Breast epithelium (tissue), 3 donors: ENCODE results near the gene NEUROD2.

Source experiments
- POLR2A ChIP-seq: fragments of 450-650 bp; IDR thresholded peaks from one replicate; pipeline ENCODE4 v1.6.1; 2016; ENCODE audit warnings: antibody characterized with exemption, mild to moderate bottlenecking, moderate library complexity
- TF ChIP-seq, protein P1 (sequence below), 3 donors: fragments of 450-650 bp; IDR thresholded peaks; one replicate each; pipeline ENCODE4 v1.5.1; 2016 to 2017; ENCODE audit warnings: antibody characterized with exemption in 3 of 3, mild to moderate bottlenecking in 3 of 3, moderate library complexity in 3 of 3

DNA sequence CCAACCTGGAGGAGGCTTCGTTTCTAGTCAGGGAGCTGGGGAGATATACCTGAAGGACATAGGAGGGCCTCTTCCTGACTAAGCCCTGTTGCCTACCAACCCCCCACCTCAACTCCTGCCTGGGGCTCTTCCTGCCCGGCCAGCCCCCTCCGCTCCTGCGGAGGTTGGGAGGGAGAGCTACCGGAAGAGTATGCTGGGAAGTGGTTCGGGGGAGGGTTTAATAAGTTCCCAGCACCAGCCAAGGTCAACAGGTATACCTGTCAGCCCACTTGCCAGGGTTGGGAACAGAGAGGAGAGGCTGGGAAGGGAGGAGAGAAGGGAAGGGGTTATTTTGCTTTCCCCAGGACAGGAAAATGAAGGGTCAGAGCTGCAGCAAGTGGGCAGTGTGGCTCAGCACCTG, 23.7 kb upstream of the NEUROD2 start:
- TF ChIP-seq, protein P1, sequence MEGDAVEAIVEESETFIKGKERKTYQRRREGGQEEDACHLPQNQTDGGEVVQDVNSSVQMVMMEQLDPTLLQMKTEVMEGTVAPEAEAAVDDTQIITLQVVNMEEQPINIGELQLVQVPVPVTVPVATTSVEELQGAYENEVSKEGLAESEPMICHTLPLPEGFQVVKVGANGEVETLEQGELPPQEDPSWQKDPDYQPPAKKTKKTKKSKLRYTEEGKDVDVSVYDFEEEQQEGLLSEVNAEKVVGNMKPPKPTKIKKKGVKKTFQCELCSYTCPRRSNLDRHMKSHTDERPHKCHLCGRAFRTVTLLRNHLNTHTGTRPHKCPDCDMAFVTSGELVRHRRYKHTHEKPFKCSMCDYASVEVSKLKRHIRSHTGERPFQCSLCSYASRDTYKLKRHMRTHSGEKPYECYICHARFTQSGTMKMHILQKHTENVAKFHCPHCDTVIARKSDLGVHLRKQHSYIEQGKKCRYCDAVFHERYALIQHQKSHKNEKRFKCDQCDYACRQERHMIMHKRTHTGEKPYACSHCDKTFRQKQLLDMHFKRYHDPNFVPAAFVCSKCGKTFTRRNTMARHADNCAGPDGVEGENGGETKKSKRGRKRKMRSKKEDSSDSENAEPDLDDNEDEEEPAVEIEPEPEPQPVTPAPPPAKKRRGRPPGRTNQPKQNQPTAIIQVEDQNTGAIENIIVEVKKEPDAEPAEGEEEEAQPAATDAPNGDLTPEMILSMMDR (IDR thresholded peaks at IDR 0.05): no peak
- TF ChIP-seq POLR2A: no peak
